MV-4-11 (cell line): ENCODE data around the gene APOL6.

Experiments
- DNase-seq: peaks from one replicate; lab custom pipeline; 2025; lab: John Stamatoyannopoulos, UW

Gene APOL6, protein sequence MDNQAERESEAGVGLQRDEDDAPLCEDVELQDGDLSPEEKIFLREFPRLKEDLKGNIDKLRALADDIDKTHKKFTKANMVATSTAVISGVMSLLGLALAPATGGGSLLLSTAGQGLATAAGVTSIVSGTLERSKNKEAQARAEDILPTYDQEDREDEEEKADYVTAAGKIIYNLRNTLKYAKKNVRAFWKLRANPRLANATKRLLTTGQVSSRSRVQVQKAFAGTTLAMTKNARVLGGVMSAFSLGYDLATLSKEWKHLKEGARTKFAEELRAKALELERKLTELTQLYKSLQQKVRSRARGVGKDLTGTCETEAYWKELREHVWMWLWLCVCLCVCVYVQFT

DNA sequence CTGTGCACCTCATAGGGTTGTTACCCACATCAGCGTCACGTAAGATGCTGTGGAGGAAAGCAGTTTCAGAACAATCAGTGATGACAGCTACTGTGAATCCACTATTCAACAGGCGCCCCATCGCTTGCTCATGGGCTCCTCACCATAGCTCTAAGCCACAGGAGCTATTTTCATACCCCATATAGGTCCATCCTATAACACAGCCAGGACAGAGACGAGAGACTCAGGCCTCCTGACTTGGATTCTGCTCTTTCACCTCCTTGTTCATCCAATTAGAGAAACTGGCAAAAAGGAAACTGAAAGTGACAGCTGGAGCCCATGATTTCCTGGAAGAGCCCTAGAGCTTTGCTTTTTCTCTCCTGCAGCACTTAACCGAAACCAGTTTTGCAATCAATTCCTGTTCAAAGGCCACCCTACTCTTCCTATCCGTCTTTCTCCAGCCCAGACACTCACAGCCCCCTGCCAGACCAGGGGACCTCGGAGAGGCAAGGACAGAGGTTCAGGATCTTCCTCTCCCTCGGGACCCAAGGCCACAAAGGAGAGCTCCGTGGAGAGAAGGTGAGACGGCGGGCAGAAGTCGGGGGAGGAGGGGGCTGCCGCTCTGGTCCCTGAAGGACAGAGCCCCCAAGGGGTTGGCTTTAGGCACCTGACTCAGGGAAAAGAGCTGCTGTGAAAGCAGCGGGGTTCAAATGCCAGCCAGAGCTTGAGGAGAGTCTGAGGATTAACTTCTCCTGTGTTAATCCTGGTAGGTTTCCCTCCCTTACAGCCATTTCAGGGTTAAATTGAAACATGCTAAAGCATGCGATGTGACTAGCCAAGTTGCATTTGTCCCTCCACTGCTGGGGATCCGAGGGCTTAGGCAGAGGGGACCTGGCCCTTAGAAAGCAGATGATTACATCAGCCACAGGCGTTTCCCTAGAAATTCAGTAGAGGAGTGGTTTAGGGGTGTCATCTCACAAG, at the start of gene APOL6:
Gene APOL6 (plus strand): TSS at position 381 of the 960 bp plus-strand sequence. CDS start 7,980 bp downstream, outside the sequence.
- DNase-seq: peak; percentile 88

DNA sequence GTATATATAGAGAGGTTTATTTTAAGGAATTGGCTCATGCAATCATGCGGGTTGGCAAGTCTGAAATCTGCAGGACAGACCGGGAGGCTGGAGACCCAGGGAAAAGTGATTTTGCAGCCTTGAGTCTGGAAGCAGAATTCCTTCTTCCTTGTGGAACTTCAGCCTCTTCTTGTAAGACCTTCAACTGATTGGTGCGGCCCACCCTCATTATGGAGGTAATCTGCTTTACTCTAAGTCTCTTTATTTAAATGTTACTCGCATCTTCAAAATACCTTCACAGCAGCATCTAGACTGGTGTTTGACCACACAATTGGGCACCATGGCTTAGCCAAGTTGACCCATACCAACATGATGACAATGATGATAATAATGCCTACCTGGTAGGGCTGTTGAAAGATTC, 48.9 kb upstream of the APOL6 start:
- no peak for DNase-seq

DNA sequence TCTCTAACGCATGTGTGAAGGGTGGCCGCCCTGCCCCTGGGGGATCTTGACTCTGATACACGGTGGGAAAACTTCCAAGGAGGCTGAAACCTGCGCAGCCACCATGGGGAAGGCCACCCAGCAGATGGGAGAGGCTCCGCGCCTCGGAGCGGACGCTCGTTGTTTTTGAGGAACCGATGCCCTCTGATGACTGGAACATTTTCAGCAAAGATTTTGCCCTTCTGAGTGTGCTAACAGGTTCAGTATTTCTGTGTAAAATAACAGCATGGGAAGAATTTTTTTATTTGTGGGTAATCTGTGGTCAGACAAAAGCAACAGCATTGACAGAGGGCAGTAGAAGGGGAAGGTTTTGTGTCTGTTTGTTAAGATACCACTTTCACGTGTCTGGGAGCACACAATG, 47.8 kb upstream of the APOL6 start:
- peak; percentile 78 for DNase-seq

DNA sequence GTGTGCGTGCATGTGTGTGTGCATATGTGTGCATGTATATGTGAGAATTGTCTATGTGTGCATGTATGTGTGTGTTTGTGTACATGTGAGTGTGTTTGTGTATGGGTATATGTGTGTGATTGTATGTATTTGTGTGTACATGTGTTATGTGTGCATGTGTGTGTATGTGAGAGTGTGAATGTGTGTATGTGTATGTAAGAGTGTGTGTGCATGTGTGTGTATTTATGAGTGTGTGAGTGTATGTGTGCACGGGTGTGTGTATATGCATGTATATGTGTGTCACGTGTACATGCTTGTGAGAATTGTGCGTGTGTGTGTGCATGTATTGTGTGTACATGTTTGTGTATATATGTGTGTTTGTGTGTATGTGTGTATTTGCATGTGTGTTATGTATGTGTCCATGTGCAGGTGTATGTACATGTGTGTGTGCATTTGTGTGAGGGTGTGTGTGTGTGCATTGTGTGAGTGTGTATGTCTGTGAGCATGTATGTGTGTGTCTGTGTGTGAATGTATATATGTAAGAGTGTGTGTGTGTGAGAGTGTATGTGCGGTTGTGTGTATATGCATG, 47.1 kb upstream of the APOL6 start:
- no peak for DNase-seq

DNA sequence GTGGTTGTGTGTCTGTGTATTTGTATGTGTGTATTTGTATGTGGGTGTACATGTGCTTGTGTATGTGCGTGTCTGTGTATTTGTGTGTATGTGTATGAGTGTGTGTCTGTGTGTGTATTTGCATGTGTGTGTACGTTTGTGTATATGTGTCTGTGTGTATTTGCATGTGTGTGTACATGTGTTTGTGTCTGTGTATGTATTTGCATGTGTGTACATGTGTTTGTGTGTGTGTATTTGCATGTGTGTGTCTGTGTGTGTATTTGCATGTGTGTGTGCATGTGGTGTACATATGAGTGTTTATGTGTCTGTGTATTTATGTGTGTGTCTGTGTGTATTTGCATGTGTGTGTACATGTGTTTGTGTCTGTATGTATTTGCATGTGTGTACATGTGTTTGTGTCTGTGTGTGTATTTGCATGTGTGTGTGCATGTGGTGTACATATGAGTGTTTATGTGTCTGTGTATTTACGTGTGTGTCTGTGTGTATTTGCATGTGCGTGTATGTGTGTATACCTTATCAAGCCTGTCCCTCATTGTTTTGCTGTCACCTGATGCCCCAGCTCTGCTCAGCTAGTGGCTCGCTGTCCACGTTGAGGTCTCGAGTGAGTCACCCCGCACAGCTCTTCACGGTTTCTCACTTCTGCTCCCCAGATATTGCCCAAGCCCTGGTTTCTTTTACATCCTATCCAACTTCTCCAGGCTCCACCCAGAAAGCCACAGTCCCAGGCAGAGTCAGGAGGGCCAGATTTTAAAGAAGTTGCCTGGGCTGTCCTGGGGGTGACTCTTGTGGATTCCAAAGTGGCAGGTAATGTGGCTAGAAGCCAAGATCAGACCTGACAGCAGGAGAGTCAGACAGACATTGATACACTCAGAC, 46.3 kb upstream of the APOL6 start:
- DNase-seq: peak; percentile 96

DNA sequence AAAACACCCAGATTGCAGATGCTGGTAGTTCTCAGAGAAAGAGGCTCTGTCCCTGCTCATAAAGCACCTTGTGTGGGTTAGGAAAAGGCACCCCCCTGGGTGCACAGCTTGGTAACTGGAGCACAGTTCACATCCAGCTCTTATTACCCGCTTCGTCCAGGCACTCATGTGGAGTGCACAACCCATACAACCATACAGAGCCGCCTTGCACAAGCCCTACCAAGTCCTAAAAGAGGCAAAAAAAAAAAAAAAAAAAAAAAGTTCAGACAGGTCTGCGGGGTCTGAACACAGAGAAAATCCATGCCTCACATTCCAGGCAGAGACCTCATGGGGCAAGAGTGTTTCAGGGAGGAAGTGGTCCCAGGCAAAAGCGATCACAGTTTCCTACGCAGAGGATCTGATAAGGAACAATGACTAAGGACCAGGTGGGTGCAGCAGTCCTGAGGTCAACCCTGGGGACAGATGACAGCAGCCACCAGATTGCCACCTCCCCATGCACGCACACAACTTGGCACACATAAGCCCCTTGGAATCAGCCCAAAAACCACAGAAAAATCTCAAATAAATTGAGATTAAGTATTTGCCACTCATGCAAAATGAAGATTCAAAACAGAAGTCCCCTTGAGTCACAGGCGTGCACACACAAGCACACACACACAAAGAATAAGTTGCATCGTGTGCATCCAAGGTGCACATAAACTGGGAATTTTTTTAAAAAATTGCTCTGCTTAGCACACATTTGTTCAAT, 43.5 kb upstream of the APOL6 start:
- DNase-seq: peak; percentile 68

DNA sequence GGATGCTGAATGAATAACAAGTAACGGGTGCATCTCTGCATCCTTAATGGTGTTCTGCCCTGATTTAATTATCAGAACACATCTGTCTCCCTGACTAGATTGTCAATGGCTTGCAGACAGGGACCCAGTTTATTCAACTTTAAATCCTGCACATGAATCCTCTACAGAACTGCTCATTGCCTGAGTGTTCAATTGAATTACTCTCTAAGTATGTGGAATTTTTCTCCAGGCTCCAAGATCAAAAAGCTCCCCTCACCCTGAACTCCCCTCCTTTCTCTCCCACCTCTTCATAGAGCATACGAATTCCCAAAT, 42.9 kb upstream of the APOL6 start:
- no peak for DNase-seq

DNA sequence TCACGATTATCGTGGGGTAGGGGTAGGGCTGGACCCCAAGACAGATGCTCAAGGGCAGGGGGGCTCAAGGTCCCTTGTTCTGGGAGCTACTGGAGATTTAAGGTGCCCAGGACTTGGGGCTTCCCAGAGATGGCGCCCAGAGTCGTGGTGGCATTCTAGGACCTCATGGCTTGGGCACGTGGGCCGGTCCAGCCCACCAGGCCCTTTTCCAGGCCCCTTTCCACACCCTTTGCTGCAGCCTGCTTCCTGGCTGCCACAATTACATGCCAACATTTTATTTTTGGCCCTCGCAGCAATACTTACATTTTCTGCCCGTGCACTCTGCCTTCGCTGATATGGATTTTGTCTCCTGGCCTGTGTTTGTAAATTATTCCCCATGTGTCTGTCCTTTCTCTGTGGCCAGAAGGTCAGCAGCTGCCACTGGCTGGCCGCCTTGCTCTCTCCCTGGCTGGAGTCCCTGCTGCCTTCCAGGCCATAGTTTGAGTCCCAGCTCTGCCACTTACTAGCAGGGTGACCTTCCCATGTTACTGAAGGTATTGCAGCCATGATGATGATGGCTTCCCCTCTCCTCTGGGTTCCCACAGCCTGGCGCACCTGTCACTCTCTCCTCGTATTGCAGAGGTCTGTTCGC, 42.3 kb upstream of the APOL6 start:
- DNase-seq: no peak

DNA sequence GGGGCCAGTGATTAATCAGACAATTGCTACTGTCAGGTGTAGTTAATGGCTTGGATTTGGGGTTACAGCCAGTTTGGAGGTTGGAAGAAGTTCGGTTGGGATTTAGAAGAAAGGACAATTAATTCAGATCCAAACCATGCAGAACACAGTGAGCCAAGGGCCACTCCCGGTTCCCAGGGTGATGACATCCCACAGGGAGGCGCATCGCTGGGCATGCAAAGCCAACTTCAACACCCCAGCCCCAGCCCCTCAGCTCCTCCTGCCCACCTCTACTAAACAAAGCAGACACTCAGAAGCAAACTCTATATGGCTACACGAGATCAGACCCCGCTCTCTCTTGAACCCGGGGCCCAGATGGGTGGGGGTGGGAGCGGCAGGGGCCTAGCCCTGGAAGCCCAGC, 41.3 kb upstream of the APOL6 start:
- DNase-seq: no peak

DNA sequence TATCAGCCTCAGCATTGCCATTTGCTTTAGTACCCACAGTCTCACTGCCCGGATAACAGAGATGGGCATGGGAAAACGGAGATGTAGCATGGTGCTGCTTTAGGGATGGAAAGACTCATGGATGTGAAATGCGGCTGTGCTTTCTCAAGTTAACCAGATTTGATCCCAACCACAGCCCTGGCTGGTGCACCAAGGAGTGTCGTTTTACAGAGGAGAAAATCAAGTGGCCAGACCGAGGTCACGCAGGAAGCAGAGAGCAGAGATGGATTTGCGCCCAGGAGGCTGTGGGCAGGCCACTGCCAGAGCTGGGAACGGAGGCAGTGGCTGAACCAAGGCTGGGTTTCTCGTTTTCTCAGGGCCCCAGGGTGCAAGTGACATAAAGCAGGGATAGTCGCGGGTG, 40.2 kb upstream of the APOL6 start:
- no peak for DNase-seq

DNA sequence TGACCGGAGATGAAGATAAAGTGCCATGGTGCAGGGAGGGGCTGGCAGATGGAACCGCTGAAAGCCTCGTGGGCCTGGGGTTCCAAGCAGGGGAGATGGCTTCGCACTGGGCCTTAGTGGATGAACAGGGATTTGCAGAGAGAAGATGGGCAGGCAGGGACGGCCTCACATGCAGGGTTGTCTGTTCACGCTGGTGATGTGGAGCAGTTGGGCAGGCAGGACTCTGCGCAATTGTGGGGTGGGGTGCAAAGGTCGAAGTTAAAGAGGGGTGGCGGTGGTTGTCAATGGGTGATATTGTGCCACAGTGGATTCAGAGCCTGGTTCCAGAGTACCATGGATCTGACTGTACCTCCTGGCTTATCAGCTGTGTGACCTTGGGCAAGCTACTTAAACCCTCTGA, 39.0 kb upstream of the APOL6 start:
- no peak for DNase-seq

DNA sequence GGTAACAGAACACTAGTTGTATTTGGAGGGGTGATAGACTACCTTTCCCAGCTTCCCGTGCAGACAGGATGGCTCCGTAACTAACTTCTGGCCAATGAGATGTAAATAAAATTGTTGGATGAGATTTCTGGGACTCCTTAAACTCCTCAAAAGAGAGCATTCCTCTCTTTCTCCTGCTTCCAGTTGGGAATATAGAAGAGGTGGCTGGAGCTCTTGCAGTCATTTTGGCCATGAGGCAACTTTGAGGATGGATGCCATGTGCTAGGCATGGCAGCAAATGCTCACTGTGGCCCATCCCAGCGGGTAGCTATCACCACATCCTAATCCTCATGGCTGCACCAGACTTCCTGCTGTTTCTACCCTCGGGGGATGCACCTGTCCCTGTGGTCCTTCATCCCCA, 38.5 kb upstream of the APOL6 start:
- DNase-seq: no peak

DNA sequence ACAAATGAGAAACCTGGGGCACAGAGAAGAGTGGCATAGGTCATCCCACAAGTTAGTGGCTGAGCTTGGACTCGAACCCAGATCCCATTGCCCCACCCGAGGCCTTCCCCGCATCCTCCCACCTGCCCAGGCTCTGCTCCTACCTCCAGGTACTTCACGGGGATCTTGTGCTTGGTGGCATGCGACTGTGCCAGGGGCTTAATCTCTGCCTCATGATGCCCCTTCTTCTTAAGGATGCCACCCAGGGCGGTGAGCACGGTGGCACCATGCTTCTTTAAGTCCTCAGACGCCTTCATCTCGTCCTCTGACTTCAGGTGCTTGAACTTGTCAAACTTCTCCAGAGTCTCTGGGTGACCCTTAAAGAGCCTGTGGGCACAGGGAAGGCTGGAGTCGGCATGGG, 37.5 kb upstream of the APOL6 start:
- no peak for DNase-seq

DNA sequence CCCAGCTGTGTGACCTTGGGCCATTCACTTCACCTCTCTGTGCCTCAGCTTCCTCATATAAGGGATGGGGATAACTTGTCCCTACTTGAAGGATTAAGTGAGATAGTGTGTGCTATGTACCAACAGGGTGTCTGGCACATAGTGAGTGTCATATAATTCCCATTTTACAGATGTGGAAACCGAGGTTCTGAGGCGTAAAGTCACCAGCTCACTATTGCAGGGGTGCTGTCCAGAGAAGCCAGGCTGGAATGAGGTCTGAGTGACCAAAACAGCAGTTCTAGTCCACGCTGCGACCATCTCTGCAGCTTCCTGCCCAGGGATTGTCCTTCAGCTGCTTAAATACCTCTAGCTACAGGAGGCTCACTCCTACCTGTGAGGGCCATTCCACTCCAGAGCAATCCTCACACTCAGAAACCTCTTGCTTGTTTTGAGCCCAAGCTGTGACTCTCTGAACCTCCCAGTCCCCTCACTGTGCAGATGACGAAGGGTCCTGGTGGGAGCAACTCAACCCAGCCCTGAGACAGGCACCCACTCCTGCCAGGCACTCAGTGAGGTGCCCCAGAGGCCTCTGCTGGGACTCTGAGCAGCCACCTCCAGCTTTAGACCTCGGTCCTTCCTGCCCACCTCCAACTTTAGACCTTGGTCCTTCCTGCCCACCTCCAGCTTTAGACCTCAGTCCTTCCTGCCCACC, 36.9 kb upstream of the APOL6 start:
- no peak for DNase-seq

DNA sequence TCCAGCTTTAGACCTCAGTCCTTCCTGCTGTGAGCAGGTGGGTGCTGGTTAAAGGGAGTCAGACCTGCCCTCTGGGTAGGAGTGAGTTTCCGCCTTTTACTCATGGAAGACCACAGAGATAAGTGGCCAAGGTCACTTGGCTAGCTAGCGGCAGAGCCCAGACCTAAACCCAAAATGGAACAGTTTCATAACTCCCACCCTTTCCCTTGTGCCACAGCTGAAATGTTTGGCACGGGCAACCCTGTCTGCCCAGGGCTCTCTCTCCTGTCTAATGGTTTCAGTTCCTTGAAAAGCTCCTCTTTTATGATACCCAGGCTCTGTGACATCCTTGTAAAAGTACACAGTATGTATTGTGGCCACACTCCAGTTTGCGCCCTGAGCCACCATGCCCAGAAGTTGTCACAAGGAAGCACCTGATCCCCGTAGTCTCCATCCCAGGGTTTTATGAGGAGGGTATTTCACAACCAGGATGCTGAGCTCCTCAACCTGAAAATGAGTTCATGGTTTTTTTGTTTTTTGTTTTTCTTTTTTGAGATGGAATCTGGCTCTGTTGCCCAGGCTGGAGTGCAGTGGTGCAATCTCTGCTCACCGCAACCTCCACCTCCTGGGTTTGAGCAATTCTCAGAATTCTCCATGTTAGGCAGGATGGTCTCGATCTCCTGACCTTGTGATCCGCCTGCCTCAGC, 36.2 kb upstream of the APOL6 start:
- DNase-seq: peak; percentile 87

DNA sequence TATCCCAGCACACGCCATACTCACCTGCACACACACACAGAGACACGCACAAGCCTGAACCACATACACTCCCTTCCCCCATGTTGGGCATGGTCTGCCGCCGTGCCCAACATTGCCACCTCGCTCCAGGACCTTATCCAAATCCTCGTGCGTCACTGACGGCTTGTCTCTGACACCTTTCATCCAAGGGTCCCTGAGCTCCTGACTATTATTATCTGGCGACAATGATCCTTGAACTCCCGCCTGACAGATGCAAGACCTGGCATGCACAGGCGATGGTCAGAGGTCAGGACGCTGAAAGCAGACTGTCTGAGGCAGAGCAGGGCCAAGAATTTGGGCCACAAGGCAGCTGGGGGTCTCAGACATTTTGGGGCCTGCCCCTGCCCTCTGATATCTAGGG, 35.3 kb upstream of the APOL6 start:
- no peak for DNase-seq

DNA sequence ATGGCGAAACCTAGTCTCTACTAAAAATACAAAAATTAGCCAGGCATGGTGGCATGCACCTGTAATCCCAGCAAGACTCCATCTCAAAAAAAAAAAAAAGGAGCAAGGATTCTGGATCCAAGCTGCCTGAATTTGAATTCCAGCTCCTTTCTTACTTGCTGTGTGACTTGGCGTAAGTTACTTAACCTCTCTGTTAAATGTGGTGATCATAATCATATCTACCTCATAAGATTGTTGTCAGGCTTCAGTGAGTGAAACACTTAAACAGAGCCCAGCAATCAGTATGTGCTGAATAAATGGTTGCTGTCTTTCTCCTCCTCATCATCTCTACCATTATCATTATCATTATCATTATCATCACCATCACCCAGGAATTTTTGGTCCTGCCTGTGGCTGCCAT, 33.8 kb upstream of the APOL6 start:
- no peak for DNase-seq

DNA sequence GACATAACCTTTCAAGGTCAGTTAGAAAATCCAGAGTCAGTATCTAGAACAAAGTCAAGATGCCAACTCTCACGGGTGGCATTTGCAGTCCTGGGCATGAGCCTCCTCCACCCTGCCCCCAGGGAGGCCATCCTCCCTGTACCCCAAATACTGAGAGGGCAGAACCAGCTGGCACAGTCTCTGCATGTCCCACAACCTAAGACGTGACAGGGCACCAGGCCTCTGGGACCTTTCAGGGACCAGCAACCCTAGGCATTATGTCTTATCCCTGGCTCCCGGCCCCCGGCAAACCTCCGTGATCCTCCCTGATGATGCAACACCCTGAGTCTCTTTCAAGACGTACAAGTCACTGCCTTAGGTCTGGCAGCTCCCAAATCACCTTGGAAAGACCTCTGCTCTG, 33.1 kb upstream of the APOL6 start:
- no peak for DNase-seq

DNA sequence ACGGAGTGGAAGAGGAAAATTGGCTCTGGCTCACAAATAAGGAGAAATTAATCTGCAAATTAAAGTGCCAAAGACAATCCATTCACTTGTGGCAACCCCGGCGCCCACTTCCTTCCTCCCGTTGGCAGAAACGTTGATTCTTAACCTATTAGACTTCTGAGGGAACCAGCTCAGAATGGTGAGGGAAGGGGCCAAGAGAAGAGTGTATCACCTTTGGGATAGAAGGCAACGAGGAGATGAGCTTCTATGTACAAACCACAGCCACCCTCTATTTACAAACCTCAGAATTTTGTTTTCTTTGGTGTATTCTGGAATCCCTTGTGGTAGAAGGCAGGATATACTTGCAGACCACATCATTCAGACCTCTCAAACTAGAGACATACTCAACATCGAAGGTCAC, 32.2 kb upstream of the APOL6 start:
- no peak for DNase-seq
